DLD1 (cell line): Measurements from ENCODE around the gene UBE3C.

Experiments
- in situ Hi-C: cut with HindIII; loops from 2 replicates; pipeline ENCODE4 v1.10.0; 2017; ENCODE audit warnings: low sequenced_read_pairs

UBE3C gene

GRCh38 chr7:157318015-157318706, 179.4 kb downstream of the UBE3C start:
- in situ Hi-C loops = no loop called here
